SK-N-SH (cell line): ENCODE data around the gene DAGLA. TPM values are rescaled to one million over a fixed set of nuclear protein-coding genes. Genes with fewer than 3 reads are reported as not detected.

Source experiments
- CTCF ChIA-PET: fragments of 300-600, 350-600 bp; formaldehyde crosslinking; extraction: SDS; loops from one replicate; lab custom pipeline; 2021; lab: Yijun Ruan, JAX
- POLR2A ChIA-PET: fragments of 350-600 bp; sonication (Branson Sonifier 250); formaldehyde crosslinking; extraction: SDS; loops from one replicate; lab custom pipeline; 2020; ENCODE audit warnings: antibody characterized with exemption, inconsistent platforms; lab: Yijun Ruan, JAX
- DNase-seq: peaks from one replicate; pipeline ENCODE4 v3.0.0; 2012
- H2AFZ ChIP-seq: fragments of 200-600 bp; sonication (generic); 2 replicates; pipeline ENCODE4 v1.8.1; 2016; ENCODE audit warnings: antibody characterized with exemption, mild to moderate bottlenecking, low read depth
- H3F3A ChIP-seq: fragments of 200-600 bp; sonication (generic); replicated peaks from 2 replicates; pipeline ENCODE3; 2016; ENCODE audit warnings: antibody characterized with exemption, mild to moderate bottlenecking; ENCODE audit not compliant: insufficient read depth
- H3K27ac ChIP-seq, 2 experiments: fragments of 200-500 bp in 1 of 2; fragments of 200-600 bp in 1 of 2; sonication (Bioruptor generic) in 1 of 2; sonication (generic), shearing (Covaris generic) in 1 of 2; 2 replicates each; pipeline versions ENCODE4 v1.5.1 to v1.6.1; 2014 to 2016; ENCODE audit warnings: low read depth in 2 of 2, inconsistent platforms in 1 of 2, low read length in 1 of 2, mild to moderate bottlenecking in 1 of 2, mixed read lengths in 1 of 2
- H3K27me3 ChIP-seq: fragments of 200-600 bp; sonication (generic), shearing (Covaris generic); 2 replicates; pipeline ENCODE4 v1.6.1; 2016; ENCODE audit warnings: mixed run types; ENCODE audit not compliant: insufficient read depth
- H3K36me3 ChIP-seq, 2 experiments: fragments of 200-500 bp in 1 of 2; fragments of 200-600 bp in 1 of 2; sonication (Bioruptor generic) in 1 of 2; sonication (generic) in 1 of 2; replicated peaks in 1 of 2; 2 replicates each; pipeline versions ENCODE3 to v1.5.1; 2014 to 2016; ENCODE audit warnings: low read length in 1 of 2, mild to moderate bottlenecking in 1 of 2; ENCODE audit not compliant: insufficient read depth in 2 of 2, control insufficient read depth in 1 of 2
- H3K4me1 ChIP-seq, 2 experiments: fragments of 200-500 bp in 1 of 2; fragments of 200-600 bp in 1 of 2; sonication (Bioruptor generic) in 1 of 2; sonication (generic), shearing (Covaris generic) in 1 of 2; 2 replicates each; pipeline versions ENCODE4 v1.5.1 to v1.6.1; 2014 to 2016; ENCODE audit warnings: low read depth in 1 of 2, low read length in 1 of 2, mixed run types in 1 of 2; ENCODE audit not compliant: insufficient read depth in 2 of 2, control insufficient read depth in 1 of 2
- H3K4me2 ChIP-seq: fragments of 200-600 bp; sonication (generic), shearing (Covaris generic); 2 replicates; pipeline ENCODE4 v1.6.1; 2017; ENCODE audit warnings: mixed run types
- H3K4me3 ChIP-seq, 2 experiments: fragments of 200-500 bp in 1 of 2; fragments of 200-600 bp in 1 of 2; sonication (Bioruptor generic) in 1 of 2; sonication (generic), shearing (Covaris generic) in 1 of 2; 2 replicates each; pipeline versions ENCODE4 v1.5.1 to v1.8.1; 2014 to 2016; ENCODE audit warnings: low read depth in 2 of 2, inconsistent platforms in 1 of 2, low read length in 1 of 2, mild to moderate bottlenecking in 1 of 2, mixed read lengths in 1 of 2, moderate library complexity in 1 of 2
- H3K79me2 ChIP-seq: fragments of 200-600 bp; sonication (generic); 2 replicates; pipeline ENCODE4 v1.8.1; 2017; ENCODE audit warnings: mild to moderate bottlenecking; ENCODE audit not compliant: insufficient read depth
- H3K9ac ChIP-seq: fragments of 200-600 bp; sonication (generic); 2 replicates; pipeline ENCODE4 v1.6.1; 2017; ENCODE audit warnings: mixed run types
- H3K9me2 ChIP-seq: fragments of 200-600 bp; sonication (generic); 2 replicates; pipeline ENCODE4 v1.6.1; 2017; ENCODE audit warnings: mixed run types
- H3K9me3 ChIP-seq: fragments of 200-600 bp; sonication (generic); 2 replicates; pipeline ENCODE4 v1.6.1; 2017; ENCODE audit warnings: mixed run types, mild to moderate bottlenecking, moderate library complexity
- H4K20me1 ChIP-seq: fragments of 200-600 bp; sonication (generic); 2 replicates; pipeline ENCODE4 v1.6.1; 2017; ENCODE audit warnings: mild to moderate bottlenecking, mixed run types; ENCODE audit not compliant: insufficient read depth
- CHD2 ChIP-seq: fragments of 150-350 bp; IDR thresholded peaks from 2 replicates; pipeline ENCODE4 v1.6.1; 2018; ENCODE audit warnings: low read length; ENCODE audit not compliant: partially characterized antibody
- CTCF ChIP-seq: fragments of 200-600 bp; sonication (generic); IDR thresholded peaks from 2 replicates; pipeline ENCODE4 v1.6.1; 2017; ENCODE audit warnings: antibody characterized with exemption, mild to moderate bottlenecking, moderate library complexity
- EZH2phosphoT487 ChIP-seq: fragments of 200-600 bp; sonication (generic); IDR thresholded peaks from 2 replicates; pipeline ENCODE4 v1.6.1; 2017; ENCODE audit warnings: low read depth, mixed run types, mild to moderate bottlenecking, antibody characterized with exemption, moderate library complexity, borderline replicate concordance
- FOXJ3 ChIP-seq: sonication (generic); formaldehyde crosslinking; IDR thresholded peaks from 2 replicates; pipeline ENCODE4 v1.5.1; 2020; ENCODE audit warnings: mild to moderate bottlenecking, missing genetic modification reagents
- FOXM1 ChIP-seq: IDR thresholded peaks from 2 replicates; pipeline ENCODE4 v1.4.0; 2012; ENCODE audit warnings: low read depth, mild to moderate bottlenecking
- GATA2 ChIP-seq: sonication (generic); formaldehyde crosslinking; IDR thresholded peaks from 2 replicates; pipeline ENCODE4 v1.5.0; 2020; ENCODE audit warnings: mild to moderate bottlenecking, missing genetic modification reagents
- MAX ChIP-seq: IDR thresholded peaks from 2 replicates; pipeline ENCODE4 v1.4.0; 2012; ENCODE audit warnings: low read depth
- MEF2A ChIP-seq: IDR thresholded peaks from 2 replicates; pipeline ENCODE4 v1.4.0; 2012; ENCODE audit warnings: low read depth, borderline replicate concordance
- MXI1 ChIP-seq: IDR thresholded peaks from 2 replicates; pipeline ENCODE4 v1.6.1; 2012; ENCODE audit warnings: mild to moderate bottlenecking, low read depth, low read length, improper control_type of control experiment
- REST ChIP-seq: IDR thresholded peaks from 2 replicates; pipeline ENCODE4 v1.6.1; 2012; ENCODE audit warnings: mild to moderate bottlenecking, low read depth, low read length, moderate library complexity
- TCF12 ChIP-seq: IDR thresholded peaks from 2 replicates; pipeline ENCODE4 v1.4.0; 2012
- USF1 ChIP-seq: IDR thresholded peaks from 2 replicates; pipeline ENCODE4 v1.4.0; 2012; ENCODE audit warnings: low read depth, borderline replicate concordance
- WGBS: methylation state at CpG from one replicate; pipeline ENCODE4 v1.1.6; 2017; ENCODE audit warnings: low lambda C conversion rate; 5-methylcytosine and 5-hydroxymethylcytosine counted together
- polyA plus RNA-seq, 3 experiments: library from polyadenylated mRNA; depleted of rRNA; stranded (reverse); fragments of >200 nt; gene quantifications; 2 replicates each; pipeline ENCODE4 v1.2.3, GENCODE V29; 2012
- TF ChIP-seq, protein P1 (sequence below): fragments of 150-350 bp; IDR thresholded peaks from 2 replicates; pipeline ENCODE4 v1.6.1; 2017; ENCODE audit warnings: antibody characterized with exemption, low read length, low read depth, borderline replicate concordance
- TF ChIP-seq, protein P2 (sequence below): IDR thresholded peaks from 2 replicates; pipeline ENCODE4; 2012

The DAGLA gene
- polyA plus RNA-seq, 1 of the 3 experiments (the other 2 are of a cell fraction): 3.3 TPM

DNA sequence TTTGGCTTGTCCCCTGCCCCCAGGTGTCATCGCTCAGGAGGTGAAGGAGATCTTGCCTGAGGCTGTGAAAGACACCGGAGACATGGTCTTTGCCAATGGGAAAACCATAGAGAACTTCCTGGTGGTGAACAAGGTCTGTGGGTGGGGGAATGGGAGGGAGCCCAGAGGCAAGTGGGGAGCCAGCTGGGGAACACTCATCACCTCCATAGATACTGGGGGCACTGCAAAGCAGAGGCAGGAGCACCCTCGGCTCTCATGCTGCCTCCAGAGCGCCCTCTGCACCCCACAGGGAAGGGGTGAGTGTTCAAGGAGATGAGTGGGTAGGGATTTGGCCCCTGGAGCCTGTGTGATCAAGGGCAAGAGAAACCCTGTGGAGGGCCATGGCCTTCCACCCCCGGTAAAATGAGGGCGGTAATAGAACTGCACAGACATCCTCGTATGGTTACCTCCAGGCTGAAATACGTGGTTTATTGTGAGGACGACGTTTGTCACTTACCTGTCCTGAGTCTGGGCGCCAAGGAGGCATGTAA is 98.2 kb downstream of the DAGLA start:
- peaks cover 0 to 35% of the 10 kb centered on the region in 2 experiments; a peak in 1 of 4 replicates for H3K4me1 ChIP-seq
- no peaks in the 10 kb centered on the region for H3K9me3 ChIP-seq
- H3K9me2 ChIP-seq: no peaks in the 10 kb centered on the region
- CTCF ChIA-PET: interaction anchor here (0.8 to 5.6 kb wide), 6 partner anchors 9 to 304 kb away, joined by 3 to 78 read pairs (median 4); no protein-coding TSS in a partner anchor
- no peaks in the 10 kb centered on the region for H3K79me2 ChIP-seq
- DNase-seq: no peak
- no peaks in the 10 kb centered on the region for H4K20me1 ChIP-seq
- H3F3A ChIP-seq: no peaks in the 10 kb centered on the region
- H3K4me2 ChIP-seq: no peak overlapping the region
- H3K27ac ChIP-seq: no peak overlapping the region
- POLR2A ChIA-PET: no interaction called here
- H3K36me3 ChIP-seq: no peaks in the 10 kb centered on the region
- WGBS: 89% methylated on average over 9 of the region's 11 CpGs
- no peak for TF ChIP-seq MXI1
- no peak for TF ChIP-seq REST
- TF ChIP-seq FOXM1: no peak
- TF ChIP-seq USF1: no peak
- TF ChIP-seq, protein P1, sequence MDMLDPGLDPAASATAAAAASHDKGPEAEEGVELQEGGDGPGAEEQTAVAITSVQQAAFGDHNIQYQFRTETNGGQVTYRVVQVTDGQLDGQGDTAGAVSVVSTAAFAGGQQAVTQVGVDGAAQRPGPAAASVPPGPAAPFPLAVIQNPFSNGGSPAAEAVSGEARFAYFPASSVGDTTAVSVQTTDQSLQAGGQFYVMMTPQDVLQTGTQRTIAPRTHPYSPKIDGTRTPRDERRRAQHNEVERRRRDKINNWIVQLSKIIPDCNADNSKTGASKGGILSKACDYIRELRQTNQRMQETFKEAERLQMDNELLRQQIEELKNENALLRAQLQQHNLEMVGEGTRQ: no peak
- TF ChIP-seq, protein P2, sequence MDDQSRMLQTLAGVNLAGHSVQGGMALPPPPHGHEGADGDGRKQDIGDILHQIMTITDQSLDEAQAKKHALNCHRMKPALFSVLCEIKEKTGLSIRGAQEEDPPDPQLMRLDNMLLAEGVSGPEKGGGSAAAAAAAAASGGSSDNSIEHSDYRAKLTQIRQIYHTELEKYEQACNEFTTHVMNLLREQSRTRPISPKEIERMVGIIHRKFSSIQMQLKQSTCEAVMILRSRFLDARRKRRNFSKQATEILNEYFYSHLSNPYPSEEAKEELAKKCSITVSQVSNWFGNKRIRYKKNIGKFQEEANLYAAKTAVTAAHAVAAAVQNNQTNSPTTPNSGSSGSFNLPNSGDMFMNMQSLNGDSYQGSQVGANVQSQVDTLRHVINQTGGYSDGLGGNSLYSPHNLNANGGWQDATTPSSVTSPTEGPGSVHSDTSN: no peak
- no peak for TF ChIP-seq MEF2A
- no peak for TF ChIP-seq MAX
- no peak for TF ChIP-seq TCF12
- no peak for TF ChIP-seq CTCF
- TF ChIP-seq FOXJ3 (CRISPR knock-in tag): no peak
- no peak for TF ChIP-seq EZH2phosphoT487
- TF ChIP-seq GATA2 (CRISPR knock-in tag): no peak
- TF ChIP-seq CHD2: no peak
- TF ChIP-seq, all 33 proteins: peak for 0
- H3K27me3 ChIP-seq: no peaks in the 10 kb centered on the region
- H2AFZ ChIP-seq: no peak overlapping the region
- H3K9ac ChIP-seq: no peak overlapping the region
- H3K4me3 ChIP-seq: no peak overlapping the region
